Neuron (in vitro differentiated cells): ENCODE measurements around the gene TYW5.
"Not testable (repeated sequence)": the region's sequence is repeated elsewhere in the genome, so short reads cannot be mapped to it uniquely, and the experiment has no call there.

Source experiments
- H2AFZ ChIP-seq: one replicate; pipeline ENCODE4 v1.6.1; 2013; ENCODE audit warnings: low read depth, mild to moderate bottlenecking, inconsistent platforms, low read length, moderate library complexity
- H3K27me3 ChIP-seq: one replicate; pipeline ENCODE4 v1.6.1; 2013; ENCODE audit warnings: low read length; ENCODE audit not compliant: insufficient read depth
- H3K36me3 ChIP-seq: one replicate; pipeline ENCODE4 v1.6.1; 2013; ENCODE audit warnings: low read length; ENCODE audit not compliant: insufficient read depth
- H3K4me1 ChIP-seq: one replicate; pipeline ENCODE4 v1.6.1; 2013; ENCODE audit warnings: low read length; ENCODE audit not compliant: insufficient read depth
- H3K4me3 ChIP-seq: 2 replicates; pipeline ENCODE4 v1.5.1; 2013; ENCODE audit warnings: mild to moderate bottlenecking, low read length, moderate library complexity
- H3K9me3 ChIP-seq: one replicate; pipeline ENCODE4 v1.6.1; 2013; ENCODE audit warnings: low read length

TYW5 gene

DNA sequence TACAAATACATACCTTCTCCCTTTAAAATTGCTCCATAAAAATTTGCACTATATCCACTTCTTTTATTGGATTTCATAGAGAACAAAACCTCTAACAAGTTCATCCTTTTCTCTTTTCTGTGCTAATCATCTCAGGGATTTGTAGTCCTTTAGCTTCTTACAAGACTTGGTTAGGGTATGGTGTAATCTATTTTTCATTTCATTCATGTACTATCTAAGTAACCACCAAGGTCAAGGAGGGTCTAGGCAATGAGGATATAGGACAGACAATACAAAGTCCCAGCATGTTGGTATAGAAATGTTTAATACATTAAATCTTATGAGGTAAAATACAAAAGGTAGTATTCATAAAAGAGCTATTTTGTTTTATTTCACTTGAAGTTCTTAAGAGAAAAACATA is 26.7 kb downstream of the TYW5 start:
- no peaks in the 10 kb centered on the region for H3K4me1 ChIP-seq
- no peaks in the 10 kb centered on the region for H3K9me3 ChIP-seq
- H2AFZ ChIP-seq = no peak overlapping the region
- H3K27me3 ChIP-seq = no peaks in the 10 kb centered on the region
- H3K4me3 ChIP-seq = no peak overlapping the region
- peaks cover 52% of the 10 kb centered on the region for H3K36me3 ChIP-seq

DNA sequence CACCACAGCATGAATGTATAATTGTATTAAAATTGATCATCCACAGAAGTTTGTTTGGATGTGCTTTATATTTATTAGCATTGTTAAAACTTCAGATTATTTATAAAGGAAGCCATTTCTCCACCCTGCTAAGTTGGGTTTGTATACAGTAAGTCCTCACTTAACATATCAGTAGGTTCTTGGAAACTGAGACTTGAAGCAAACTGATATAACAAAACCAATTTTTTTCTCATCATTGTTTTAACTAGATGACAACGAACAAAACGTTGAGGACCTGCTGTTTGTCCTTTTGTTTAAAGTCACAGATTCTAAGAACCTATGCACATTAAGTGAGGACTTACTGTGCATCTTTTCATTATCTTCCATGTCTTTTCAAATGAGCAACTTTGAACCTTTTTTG is 27.1 kb downstream of the TYW5 start:
- Histone ChIP-seq H3K9me3 (no peaks in the 10 kb centered on the region), H3K4me3 (no peak overlapping the region), H3K4me1 (no peaks in the 10 kb centered on the region), H2AFZ (no peak overlapping the region), H3K27me3 (no peaks in the 10 kb centered on the region), H3K36me3 (peaks cover 52% of the 10 kb centered on the region)

GRCh38 chr2:199926806-199927205 is 28.5 kb downstream of the TYW5 start:
- H3K36me3 ChIP-seq = peaks cover 42% of the 10 kb centered on the region
- H3K9me3 ChIP-seq = no peaks in the 10 kb centered on the region
- no peak overlapping the region for H3K4me3 ChIP-seq
- H3K27me3 ChIP-seq = no peaks in the 10 kb centered on the region
- H2AFZ ChIP-seq = no peak overlapping the region
- H3K4me1 ChIP-seq = no peaks in the 10 kb centered on the region

GRCh38 chr2:199923924-199924323 is 31.4 kb downstream of the TYW5 start:
- Histone ChIP-seq H3K9me3 (peaks cover 3% of the 10 kb centered on the region), H3K4me3 (no peak overlapping the region), H2AFZ (no peak overlapping the region), H3K27me3 (no peaks in the 10 kb centered on the region), H3K4me1 (no peaks in the 10 kb centered on the region), H3K36me3 (peaks cover 31% of the 10 kb centered on the region)

DNA sequence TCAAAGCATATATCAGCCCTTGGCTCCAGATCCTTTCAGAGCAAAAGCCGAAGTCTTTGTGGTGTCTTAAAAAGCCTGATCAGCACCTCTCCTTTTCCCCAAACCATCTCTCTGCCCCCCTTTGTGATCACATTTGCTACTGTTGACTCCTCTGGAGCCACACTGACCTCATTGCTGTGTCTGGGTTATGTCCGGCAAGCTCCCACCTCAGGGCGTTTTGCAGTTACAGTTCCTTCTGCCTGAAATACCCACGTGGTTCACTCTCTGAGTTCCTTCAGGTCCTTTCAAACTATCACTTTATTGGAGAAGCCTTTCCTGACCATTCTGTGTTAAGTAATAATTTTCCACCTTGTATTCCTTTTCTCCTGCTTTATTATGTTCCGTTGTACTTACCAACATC is 32.4 kb downstream of the TYW5 start:
- Histone ChIP-seq H3K4me1 (no peaks in the 10 kb centered on the region), H2AFZ (no peak overlapping the region), H3K4me3 (no peak overlapping the region), H3K9me3 (peaks cover 7% of the 10 kb centered on the region), H3K27me3 (no peaks in the 10 kb centered on the region), H3K36me3 (peaks cover 31% of the 10 kb centered on the region)

DNA sequence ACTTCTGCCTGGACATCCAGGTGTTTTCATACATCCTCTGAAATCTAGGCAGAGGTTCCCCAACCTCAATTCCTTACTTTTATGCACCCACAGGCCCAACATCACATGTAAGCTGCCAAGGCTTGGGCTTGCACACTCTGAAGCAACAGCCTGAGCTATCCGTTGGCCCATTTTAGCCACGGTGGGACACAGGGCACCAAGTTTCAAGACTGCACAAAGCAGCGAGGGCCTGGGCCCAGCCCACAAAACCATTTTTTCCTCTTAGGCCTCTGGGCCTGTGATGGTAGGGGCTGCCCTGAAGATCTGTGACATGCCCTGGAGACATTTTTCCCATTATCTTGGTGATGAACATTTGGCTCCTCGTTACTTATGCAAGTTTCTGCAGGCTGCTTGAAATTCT is 38.3 kb downstream of the TYW5 start:
- Histone ChIP-seq H3K27me3 (no peaks in the 10 kb centered on the region), H2AFZ (no peak overlapping the region), H3K36me3 (peaks cover 40% of the 10 kb centered on the region), H3K4me3 (no peak overlapping the region), H3K4me1 (peaks cover 9% of the 10 kb centered on the region), H3K9me3 (peaks cover 23% of the 10 kb centered on the region)

- H3K4me3 ChIP-seq = no peak overlapping the region
- peaks cover 33% of the 10 kb centered on the region for H3K36me3 ChIP-seq
- peaks cover 20% of the 10 kb centered on the region for H3K9me3 ChIP-seq
- H3K27me3 ChIP-seq = no peaks in the 10 kb centered on the region
- no peak overlapping the region for H2AFZ ChIP-seq
- H3K4me1 ChIP-seq = peaks cover 17% of the 10 kb centered on the region
Observed at GRCh38 chr2:199914372-199914958, 40.8 kb downstream of the TYW5 start.

- peak overlapping the region; percentile 96 for H3K4me3 ChIP-seq
- peaks cover 17% of the 10 kb centered on the region for H3K4me1 ChIP-seq
- H3K36me3 ChIP-seq = peaks cover 24% of the 10 kb centered on the region
- peaks cover 14% of the 10 kb centered on the region for H3K9me3 ChIP-seq
- not testable (repeated sequence) for H2AFZ ChIP-seq, H3K27me3 ChIP-seq
Observed at GRCh38 chr2:199912553-199913114, 42.7 kb downstream of the TYW5 start.

DNA sequence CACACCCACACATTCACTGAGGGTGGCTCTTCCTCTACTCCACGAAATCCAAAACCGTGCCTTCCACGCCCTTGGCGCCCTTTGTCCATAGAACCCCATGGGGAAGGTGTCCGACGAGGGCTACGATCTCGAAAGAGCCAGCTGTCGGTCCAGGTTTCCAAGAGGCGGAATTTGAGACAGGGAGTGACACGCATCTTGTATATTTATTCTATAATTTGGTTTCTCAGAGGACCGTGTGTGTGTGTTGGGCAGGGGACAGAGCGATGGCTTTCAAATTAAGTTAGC is 43.5 kb downstream of the TYW5 start:
- H3K27me3 ChIP-seq = no peaks in the 10 kb centered on the region
- H3K36me3 ChIP-seq = peaks cover 19% of the 10 kb centered on the region
- peak overlapping the region; percentile 96 for H3K4me3 ChIP-seq

DNA sequence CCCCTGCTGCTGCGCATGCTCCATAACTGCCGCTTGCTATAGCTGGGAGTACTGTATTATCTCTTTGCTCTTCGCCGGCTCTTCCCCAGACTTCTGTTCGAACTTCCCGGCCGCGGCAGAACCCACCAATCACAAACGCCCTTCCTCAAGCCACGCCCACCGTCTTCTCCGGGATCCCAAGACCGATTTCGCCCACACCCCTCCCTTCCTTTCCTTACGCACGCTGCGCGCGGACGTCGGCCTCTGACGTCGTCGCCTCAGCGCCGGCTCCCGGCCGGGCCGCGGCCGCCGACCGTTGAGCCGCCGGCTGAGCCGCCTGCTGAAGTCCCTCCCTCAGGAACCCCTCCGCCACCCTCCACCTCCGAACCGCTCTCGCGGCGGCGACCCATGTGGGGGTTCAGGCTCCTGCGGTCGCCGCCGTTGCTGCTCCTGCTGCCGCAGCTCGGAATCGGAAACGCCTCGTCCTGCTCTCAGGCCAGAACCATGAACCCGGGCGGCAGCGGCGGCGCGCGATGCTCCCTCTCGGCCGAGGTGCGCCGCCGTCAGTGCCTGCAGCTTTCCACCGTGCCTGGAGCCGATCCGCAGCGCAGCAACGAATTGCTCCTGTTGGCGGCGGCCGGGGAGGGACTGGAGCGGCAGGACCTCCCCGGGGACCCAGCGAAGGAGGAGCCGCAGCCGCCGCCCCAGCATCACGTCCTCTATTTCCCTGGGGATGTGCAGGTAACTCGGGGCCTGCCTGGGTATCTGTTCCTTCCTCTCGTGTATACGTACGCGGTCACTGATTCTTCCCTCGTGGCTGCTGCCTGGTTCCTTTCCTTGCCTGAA is 44.0 kb downstream of the TYW5 start, which contains the start of gene C2orf69:
Gene C2orf69 (plus strand): TSS at position 242 of the 825 bp plus-strand sequence. CDS start 146 bp downstream, at position 388.
- Histone ChIP-seq H3K9me3 (peaks cover 3% of the 10 kb centered on the region), H3K27me3 (no peaks in the 10 kb centered on the region), H3K4me3 (peak within 1 kb of the TSS; percentile 96), H3K4me1 (peaks cover 17% of the 10 kb centered on the region), H3K36me3 (peaks cover 14% of the 10 kb centered on the region), H2AFZ (peak within 1 kb of the TSS; percentile 75)

More for the DNA sequence above, 43.5 kb downstream of the TYW5 start:
- peaks cover 6% of the 10 kb centered on the region for H3K9me3 ChIP-seq
- H3K4me1 ChIP-seq = peaks cover 17% of the 10 kb centered on the region
- H2AFZ ChIP-seq = peak overlapping the region; percentile 75

DNA sequence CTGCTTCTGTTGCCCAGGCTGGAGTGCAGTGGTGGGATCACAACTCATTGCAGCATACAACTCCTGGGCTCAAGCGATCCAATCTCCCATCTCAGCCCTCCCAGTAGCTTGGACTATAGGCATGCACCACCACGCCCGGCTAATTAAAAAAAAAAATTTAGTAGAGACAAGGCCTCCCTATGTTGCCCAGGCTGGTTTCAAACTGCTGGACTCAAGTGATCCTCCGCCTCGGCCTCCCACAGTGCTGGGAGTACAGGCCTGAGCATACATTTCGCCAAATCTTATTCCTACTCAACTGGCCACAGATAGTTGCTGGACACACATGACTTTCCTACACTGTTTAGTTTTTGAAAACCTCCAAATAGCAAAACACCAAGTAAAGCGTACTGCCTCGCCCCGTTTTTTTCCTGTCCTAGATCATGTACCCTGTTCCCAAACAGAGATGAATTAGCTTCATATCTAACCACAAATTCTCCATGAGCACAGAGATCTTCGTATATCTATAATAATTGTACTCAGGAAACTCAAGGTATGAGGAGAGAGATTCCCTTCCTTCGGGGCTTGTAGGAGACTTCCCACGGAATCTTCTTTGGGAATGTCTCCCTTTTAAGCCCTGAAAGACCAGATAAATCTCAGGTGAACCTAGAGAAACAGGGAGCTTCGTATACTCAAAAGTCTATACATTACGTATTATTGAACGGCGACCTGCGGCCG is 44.8 kb downstream of the TYW5 start:
- H3K36me3 ChIP-seq = peaks cover 7% of the 10 kb centered on the region
- peak overlapping the region; percentile 96 for H3K4me3 ChIP-seq

GRCh38 chr2:199907008-199907714 is 48.1 kb downstream of the TYW5 start:
- H3K4me3 ChIP-seq = no peak overlapping the region
- H3K36me3 ChIP-seq = no peaks in the 10 kb centered on the region
- no peaks in the 10 kb centered on the region for H3K9me3 ChIP-seq
- peaks cover 10% of the 10 kb centered on the region for H3K4me1 ChIP-seq
- H3K27me3 ChIP-seq = no peaks in the 10 kb centered on the region
- no peak overlapping the region for H2AFZ ChIP-seq

More for the DNA sequence above, 44.8 kb downstream of the TYW5 start:
- Histone ChIP-seq H3K9me3 (no peaks in the 10 kb centered on the region), H3K27me3 (no peaks in the 10 kb centered on the region), H3K4me1 (peaks cover 17% of the 10 kb centered on the region), H2AFZ (peak overlapping the region; percentile 58)
